ENCODE data around the gene SLX4IP. TPM values are rescaled to one million over a fixed set of nuclear protein-coding genes. Genes with fewer than 3 reads are reported as not detected.
A peak's percentile ranks its signal among the peaks of the same experiment; 100 is the strongest.

Gene SLX4IP
- total RNA-seq, 1 experiment from 2014 or later = 5.4 TPM

- H3K4me3 Mint-ChIP-seq (ENCODE audit: low read depth, unreplicated experiment) = peak overlapping the region; percentile 82
- no peak for DNase-seq
- H3K27me3 Mint-ChIP-seq (ENCODE audit: unreplicated experiment) = no peaks in the 10 kb centered on the region
- H3K27ac Mint-ChIP-seq (ENCODE audit: unreplicated experiment) = peak overlapping the region; percentile 93
- H3K9me3 Mint-ChIP-seq (ENCODE audit: low read depth, unreplicated experiment) = no peaks in the 10 kb centered on the region
- no peak for TF ChIP-seq CTCF (IDR thresholded peaks at IDR 0.05; ENCODE audit: unreplicated experiment)
- H3K4me1 Mint-ChIP-seq (ENCODE audit: low read depth, unreplicated experiment) = peaks cover 10% of the 10 kb centered on the region
- CTCF ChIA-PET = interaction anchor here (0.7 to 2.1 kb wide), 5 partner anchors 27 to 632 kb away, joined by 3 to 16 read pairs (median 3); no protein-coding TSS in a partner anchor
- peaks cover 73% of the 10 kb centered on the region for H3K36me3 Mint-ChIP-seq (ENCODE audit: insufficient read depth, unreplicated experiment)
- intact Hi-C loops (cut with micrococcal nuclease; ENCODE audit: unreplicated experiment) = loop anchor here (5.0 to 10.0 kb wide), 3 partner anchors 279 to 871 kb away; no protein-coding TSS in a partner anchor
- BruUV-seq (replicated peaks) = TSS peak; percentile 67
Observed at GRCh38 chr20:10673176-10673841, 238.2 kb downstream of the SLX4IP start.

GRCh38 chr20:10673842-10674683 lies 239.0 kb downstream of the SLX4IP start, which contains the start of gene JAG1:
JAG1 (minus strand) TSS chr20:10673999; CDS start chr20:10673530, 469 bp downstream.
- Mint-ChIP-seq H3K4me3 (ENCODE audit: low read depth, unreplicated experiment) (peak within 1 kb of the TSS; percentile 82), H3K36me3 (ENCODE audit: insufficient read depth, unreplicated experiment) (peaks cover 71% of the 10 kb centered on the region), H3K27ac (ENCODE audit: unreplicated experiment) (peak within 1 kb of the TSS; percentile 93), H3K9me3 (ENCODE audit: low read depth, unreplicated experiment) (no peaks in the 10 kb centered on the region), H3K4me1 (ENCODE audit: low read depth, unreplicated experiment) (peaks cover 18% of the 10 kb centered on the region), H3K27me3 (ENCODE audit: unreplicated experiment) (no peaks in the 10 kb centered on the region)
- intact Hi-C loops (cut with micrococcal nuclease; ENCODE audit: unreplicated experiment) = loop anchor here (2.0 to 10.0 kb wide), 4 partner anchors 187 to 871 kb away; no protein-coding TSS in a partner anchor
- peak; percentile 95 for DNase-seq
- BruUV-seq (replicated peaks) = no TSS peak
- no peak for TF ChIP-seq CTCF (IDR thresholded peaks at IDR 0.05; ENCODE audit: unreplicated experiment)
- CTCF ChIA-PET = interaction anchor here (0.7 to 2.1 kb wide), 7 partner anchors 26 to 631 kb away, joined by 3 to 16 read pairs (median 3); no protein-coding TSS in a partner anchor

DNA sequence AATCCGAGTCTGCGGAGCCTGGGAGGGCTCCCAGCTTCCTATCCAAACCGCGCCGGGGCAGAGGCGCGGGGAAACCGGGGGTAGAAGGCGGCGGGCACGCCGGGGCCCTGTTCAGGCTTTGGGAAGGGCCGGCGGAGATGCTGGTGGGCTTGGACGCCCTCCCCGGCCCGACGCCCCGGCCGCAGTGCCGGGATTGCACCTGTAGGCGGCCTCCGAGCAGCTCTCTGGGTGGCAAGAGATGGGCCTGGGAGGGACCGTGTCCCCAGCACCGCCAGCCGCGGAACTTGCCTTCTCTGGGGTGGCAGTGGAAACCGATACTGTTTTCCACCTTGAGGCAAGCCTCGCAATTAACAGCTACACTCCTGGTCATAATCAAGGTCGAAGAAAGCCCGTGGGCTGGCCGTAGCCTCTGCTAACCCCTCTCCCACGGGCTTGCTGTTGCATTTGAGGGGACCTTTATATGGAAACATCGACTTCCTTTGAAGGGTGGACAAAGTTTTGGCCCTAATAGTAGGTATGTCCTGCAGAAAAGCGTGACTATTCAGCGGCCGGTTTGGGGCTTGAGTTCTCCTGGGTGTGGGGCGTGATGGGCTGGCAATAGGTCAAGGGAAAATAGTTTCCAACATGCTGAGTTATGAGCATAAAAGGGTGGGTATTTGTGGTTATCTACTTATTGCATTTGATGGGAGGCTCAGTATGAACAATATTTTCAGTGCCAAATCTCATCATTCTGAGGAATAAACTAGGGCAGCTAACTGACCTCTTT lies 239.8 kb downstream of the SLX4IP start:
- H3K9me3 Mint-ChIP-seq (ENCODE audit: low read depth, unreplicated experiment) = no peaks in the 10 kb centered on the region
- H3K36me3 Mint-ChIP-seq (ENCODE audit: insufficient read depth, unreplicated experiment) = peaks cover 63% of the 10 kb centered on the region
- TF ChIP-seq CTCF (IDR thresholded peaks at IDR 0.05; ENCODE audit: unreplicated experiment) = peak; percentile 86
- H3K4me1 Mint-ChIP-seq (ENCODE audit: low read depth, unreplicated experiment) = peaks cover 19% of the 10 kb centered on the region
- intact Hi-C loops (cut with micrococcal nuclease; ENCODE audit: unreplicated experiment) = loop anchor here (2.0 to 10.0 kb wide), 5 partner anchors 186 to 870 kb away; no protein-coding TSS in a partner anchor
- CTCF ChIA-PET = interaction anchor here (1.1 to 2.1 kb wide), 5 partner anchors 25 to 592 kb away, joined by 3 to 16 read pairs (median 3); no protein-coding TSS in a partner anchor
- peak overlapping the region; percentile 72 for H3K27ac Mint-ChIP-seq (ENCODE audit: unreplicated experiment)
- H3K27me3 Mint-ChIP-seq (ENCODE audit: unreplicated experiment) = no peaks in the 10 kb centered on the region
- peak; percentile 85 for DNase-seq
- peak overlapping the region; percentile 82 for H3K4me3 Mint-ChIP-seq (ENCODE audit: low read depth, unreplicated experiment)
- TSS peak; percentile 77 for BruUV-seq (replicated peaks)

- no peak for DNase-seq
- H3K27me3 Mint-ChIP-seq (ENCODE audit: unreplicated experiment) = no peaks in the 10 kb centered on the region
- BruUV-seq (replicated peaks) = no TSS peak
- CTCF ChIA-PET = interaction anchor here (0.6 to 2.1 kb wide), 6 partner anchors 31 to 591 kb away, joined by 3 to 16 read pairs (median 3); no protein-coding TSS in a partner anchor
- H3K4me1 Mint-ChIP-seq (ENCODE audit: low read depth, unreplicated experiment) = peaks cover 19% of the 10 kb centered on the region
- peaks cover 57% of the 10 kb centered on the region for H3K36me3 Mint-ChIP-seq (ENCODE audit: insufficient read depth, unreplicated experiment)
- H3K27ac Mint-ChIP-seq (ENCODE audit: unreplicated experiment) = peak overlapping the region; percentile 72
- intact Hi-C loops (cut with micrococcal nuclease; ENCODE audit: unreplicated experiment) = loop anchor here (2.0 to 10.0 kb wide), 3 partner anchors 185 to 869 kb away; no protein-coding TSS in a partner anchor
- no peaks in the 10 kb centered on the region for H3K9me3 Mint-ChIP-seq (ENCODE audit: low read depth, unreplicated experiment)
- H3K4me3 Mint-ChIP-seq (ENCODE audit: low read depth, unreplicated experiment) = peak overlapping the region; percentile 82
- no peak for TF ChIP-seq CTCF (IDR thresholded peaks at IDR 0.05; ENCODE audit: unreplicated experiment)
Observed at GRCh38 chr20:10675450-10675848, 240.3 kb downstream of the SLX4IP start.
